ENCODE results near the gene NME3. TPM values are rescaled to one million over a fixed set of nuclear protein-coding genes. Genes with fewer than 3 reads are reported as not detected.
A peak's percentile ranks its signal among the peaks of the same experiment; 100 is the strongest.

NME3 gene
- total RNA-seq, 1 donor from 2014 or later = 49.5 TPM

- no peak for DNase-seq (ENCODE audit: low spot score)
- Mint-ChIP-seq H3K36me3 (ENCODE audit: low read depth) (peaks cover 9% of the 10 kb centered on the region), H3K4me3 (no peak overlapping the region), H3K4me1 (ENCODE audit: low read depth) (peaks cover 9% of the 10 kb centered on the region), H3K27me3 (ENCODE audit: insufficient read depth) (no peaks in the 10 kb centered on the region), H3K9me3 (no peaks in the 10 kb centered on the region), H3K27ac (no peak overlapping the region)
- intact Hi-C loops (cut with micrococcal nuclease) = no loop called here
Observed at GRCh38 chr16:1727651-1728624, 43.4 kb downstream of the NME3 start.

DNA sequence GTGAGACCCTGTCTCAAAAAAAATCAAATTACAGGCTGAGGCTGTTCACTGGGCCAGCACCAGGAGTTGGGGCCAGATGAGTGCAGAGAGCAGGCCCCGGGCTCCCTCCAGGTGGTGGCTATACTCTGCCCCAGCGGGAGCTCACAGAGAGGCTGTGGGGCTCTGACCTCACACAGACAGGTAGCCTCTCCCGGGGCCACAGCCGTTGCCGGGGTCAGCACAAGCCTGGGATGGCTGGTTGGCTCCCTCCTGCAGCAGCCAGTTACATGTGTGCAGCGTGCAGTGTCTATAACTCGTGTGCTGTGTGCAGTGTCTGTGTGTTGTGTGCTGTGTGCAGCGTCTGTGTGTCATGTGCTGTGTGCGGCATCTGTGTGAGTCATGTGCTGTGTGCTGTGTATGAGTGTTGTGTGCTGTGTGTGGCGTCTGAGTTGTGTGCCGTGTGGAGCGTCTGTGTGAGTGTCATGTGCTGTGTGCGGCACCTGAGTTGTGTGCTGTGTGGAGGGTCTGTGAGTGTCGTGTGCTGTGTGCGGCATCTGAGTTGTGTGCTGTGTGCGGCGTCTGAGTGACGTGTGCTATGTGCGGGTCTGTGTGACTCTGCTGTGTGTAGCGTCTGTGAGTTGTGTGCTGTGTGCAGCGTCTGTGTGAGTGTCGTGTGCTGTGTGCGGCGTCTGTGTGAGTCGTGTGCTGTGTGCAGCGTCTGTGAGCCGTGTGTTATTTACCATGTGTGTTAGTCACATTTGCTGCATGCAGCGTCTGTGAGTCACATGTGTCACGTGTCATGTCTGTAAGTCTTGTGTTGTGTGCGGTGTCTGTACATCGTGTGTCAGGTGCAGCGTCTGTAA, 44.5 kb downstream of the NME3 start:
- Mint-ChIP-seq H3K27me3 (ENCODE audit: insufficient read depth) (no peaks in the 10 kb centered on the region), H3K4me1 (ENCODE audit: low read depth) (peaks cover 15% of the 10 kb centered on the region), H3K9me3 (no peaks in the 10 kb centered on the region), H3K36me3 (ENCODE audit: low read depth) (peaks cover 9% of the 10 kb centered on the region), H3K27ac (no peak overlapping the region), H3K4me3 (no peak overlapping the region)
- intact Hi-C loops (cut with micrococcal nuclease) = no loop called here
- DNase-seq (ENCODE audit: low spot score) = no peak

GRCh38 chr16:1724491-1724890, 46.9 kb downstream of the NME3 start:
- no peak for DNase-seq (ENCODE audit: low spot score)
- no peak overlapping the region for H3K4me3 Mint-ChIP-seq
- no peaks in the 10 kb centered on the region for H3K9me3 Mint-ChIP-seq
- intact Hi-C loops (cut with micrococcal nuclease) = no loop called here
- H3K27me3 Mint-ChIP-seq (ENCODE audit: insufficient read depth) = no peaks in the 10 kb centered on the region
- no peak overlapping the region for H3K27ac Mint-ChIP-seq
- H3K4me1 Mint-ChIP-seq (ENCODE audit: low read depth) = peaks cover 22% of the 10 kb centered on the region
- H3K36me3 Mint-ChIP-seq (ENCODE audit: low read depth) = peaks cover 8% of the 10 kb centered on the region

DNA sequence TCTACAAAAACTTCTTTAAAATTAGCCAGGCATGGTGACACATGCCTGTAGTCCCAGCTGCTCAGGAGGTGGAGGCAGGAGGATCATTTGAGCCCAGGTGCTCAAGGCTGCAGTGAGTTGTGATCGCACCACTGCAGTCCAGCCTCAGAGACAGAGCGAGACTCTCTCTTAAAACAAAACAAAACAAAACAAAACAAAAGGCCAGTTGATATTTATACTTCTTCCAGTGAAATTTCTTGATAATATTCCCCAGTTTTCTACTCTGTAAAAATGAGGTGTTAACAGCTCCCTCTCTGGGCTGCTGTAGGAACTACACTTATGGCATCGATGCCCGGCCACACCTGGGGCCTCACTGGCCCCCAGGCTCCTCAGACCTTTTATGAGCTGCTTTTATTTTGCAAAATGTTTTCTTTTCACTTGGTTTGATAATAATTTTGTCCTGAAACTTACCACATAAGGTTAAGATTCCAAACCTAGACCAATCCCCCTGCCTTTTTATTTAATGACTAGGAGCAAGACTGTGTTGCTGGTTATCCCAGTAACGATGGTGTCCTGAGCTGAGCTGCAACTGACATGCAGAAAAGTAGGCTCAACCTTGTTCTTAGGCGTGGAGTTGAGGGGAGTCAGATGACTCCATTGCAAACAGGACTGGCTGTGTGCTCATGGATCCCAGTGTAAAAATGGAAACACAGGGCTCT, 47.7 kb downstream of the NME3 start:
- H3K9me3 Mint-ChIP-seq = no peaks in the 10 kb centered on the region
- no peaks in the 10 kb centered on the region for H3K27me3 Mint-ChIP-seq (ENCODE audit: insufficient read depth)
- H3K36me3 Mint-ChIP-seq (ENCODE audit: low read depth) = peaks cover 7% of the 10 kb centered on the region
- H3K4me1 Mint-ChIP-seq (ENCODE audit: low read depth) = peaks cover 30% of the 10 kb centered on the region
- no peak overlapping the region for H3K4me3 Mint-ChIP-seq
- intact Hi-C loops (cut with micrococcal nuclease) = no loop called here
- H3K27ac Mint-ChIP-seq = peak overlapping the region; percentile 18
- DNase-seq (ENCODE audit: low spot score) = no peak

GRCh38 chr16:1721372-1721771, 50.0 kb downstream of the NME3 start:
- no peak for DNase-seq (ENCODE audit: low spot score)
- H3K9me3 Mint-ChIP-seq = no peaks in the 10 kb centered on the region
- H3K27me3 Mint-ChIP-seq (ENCODE audit: insufficient read depth) = no peaks in the 10 kb centered on the region
- no peak overlapping the region for H3K27ac Mint-ChIP-seq
- H3K4me1 Mint-ChIP-seq (ENCODE audit: low read depth) = peaks cover 30% of the 10 kb centered on the region
- H3K36me3 Mint-ChIP-seq (ENCODE audit: low read depth) = peaks cover 4% of the 10 kb centered on the region
- intact Hi-C loops (cut with micrococcal nuclease) = no loop called here
- no peak overlapping the region for H3K4me3 Mint-ChIP-seq

Other genes starting within 250 kb of the NME3 start
- 22.8 and 23.7 TPM in 2 replicates for gene TMEM204, start 237.9 kb downstream of the NME3 start, total RNA-seq
- gene IFT140, start 159.5 kb downstream of the NME3 start, total RNA-seq = 8.8 and 9.5 TPM in 2 replicates
- 38.6 and 38.7 TPM in 2 replicates for gene CRAMP1, start 159.2 kb downstream of the NME3 start, total RNA-seq
- gene JPT2, start 93.3 kb downstream of the NME3 start, total RNA-seq = 106 and 119 TPM in 2 replicates
- 84.4 and 84.6 TPM in 2 replicates for gene MAPK8IP3, start 65.3 kb downstream of the NME3 start, total RNA-seq
- gene EME2, start 1.3 kb upstream of the NME3 start, total RNA-seq = 31.0 and 32.7 TPM in 2 replicates
- 209 and 215 TPM in 2 replicates for gene MRPS34, start 1.6 kb upstream of the NME3 start, total RNA-seq
- 30.3 and 30.8 TPM in 2 replicates for gene SPSB3, start 11.0 kb upstream of the NME3 start, total RNA-seq
- gene NUBP2, start 11.4 kb upstream of the NME3 start, total RNA-seq = 81.6 and 82.8 TPM in 2 replicates
- gene IGFALS, start 22.2 kb upstream of the NME3 start, total RNA-seq = not detected in 2 replicates
- 57.8 and 58.7 TPM in 2 replicates for gene HAGH, start 55.3 kb upstream of the NME3 start, total RNA-seq
- 19.4 and 20.2 TPM in 2 replicates for gene FAHD1, start 55.7 kb upstream of the NME3 start, total RNA-seq
- not detected in 2 replicates for gene MEIOB, start 100.6 kb upstream of the NME3 start, total RNA-seq
- gene HS3ST6, start 146.9 kb upstream of the NME3 start, total RNA-seq = not detected in 2 replicates
- 22.1 and 26.1 TPM in 2 replicates for gene MSRB1, start 171.7 kb upstream of the NME3 start, total RNA-seq
- gene RPL3L, start 183.1 kb upstream of the NME3 start, total RNA-seq = 1.1 and 1.9 TPM in 2 replicates
- 134 and 138 TPM in 2 replicates for gene NDUFB10, start 188.0 kb upstream of the NME3 start, total RNA-seq
- gene RPS2, start 193.3 kb upstream of the NME3 start, total RNA-seq = 3,144 and 3,145 TPM in 2 replicates
- gene RNF151, start 195.3 kb upstream of the NME3 start, total RNA-seq = 0.70 and 0.93 TPM in 2 replicates
- gene TBL3, start 200.5 kb upstream of the NME3 start, total RNA-seq = 84.9 and 87.3 TPM in 2 replicates
- gene NOXO1, start 209.9 kb upstream of the NME3 start, total RNA-seq = 0.24 TPM in 1 of 2 replicates, not detected in the other
- 46.2 and 54.0 TPM in 2 replicates for gene GFER, start 212.7 kb upstream of the NME3 start, total RNA-seq
- gene SYNGR3, start 218.4 kb upstream of the NME3 start, total RNA-seq = 21.2 and 26.3 TPM in 2 replicates
- 100 and 105 TPM in 2 replicates for gene ZNF598, start 238.3 kb upstream of the NME3 start, total RNA-seq
- gene NPW, start 248.2 kb upstream of the NME3 start, total RNA-seq = 3.6 and 3.9 TPM in 2 replicates